AG04449 (cell line): ENCODE data around the gene SGO2.
A peak's percentile ranks its signal among the peaks of the same experiment; 100 is the strongest.

Experiments used
- CTCF ChIA-PET: fragments of 350-600 bp; formaldehyde crosslinking; extraction: SDS; loops from one replicate; lab custom pipeline; 2021; ENCODE audit warnings: antibody characterized with exemption; lab: Yijun Ruan, JAX
- POLR2A ChIA-PET: fragments of 400-600, 350-600 bp; formaldehyde crosslinking; extraction: SDS; loops from one replicate; lab custom pipeline; 2020; ENCODE audit warnings: antibody characterized with exemption, inconsistent platforms; lab: Yijun Ruan, JAX
- DNase-seq: peaks from one replicate; pipeline ENCODE4 v3.0.0-alpha.2; 2010; ENCODE audit warnings: low read depth, low spot score
- H3K4me3 ChIP-seq: 2 replicates; pipeline ENCODE4 v1.5.1; 2011; ENCODE audit warnings: low read depth, mild to moderate bottlenecking, control low read depth, low read length
- TF ChIP-seq, protein P1 (sequence below): IDR thresholded peaks from one replicate; pipeline ENCODE4 v1.5.1; 2011; ENCODE audit warnings: mild to moderate bottlenecking, moderate library complexity, low read length, control low read depth, inconsistent platforms; ENCODE audit not compliant: insufficient read depth; ENCODE audit errors: missing control alignments

The SGO2 gene

DNA sequence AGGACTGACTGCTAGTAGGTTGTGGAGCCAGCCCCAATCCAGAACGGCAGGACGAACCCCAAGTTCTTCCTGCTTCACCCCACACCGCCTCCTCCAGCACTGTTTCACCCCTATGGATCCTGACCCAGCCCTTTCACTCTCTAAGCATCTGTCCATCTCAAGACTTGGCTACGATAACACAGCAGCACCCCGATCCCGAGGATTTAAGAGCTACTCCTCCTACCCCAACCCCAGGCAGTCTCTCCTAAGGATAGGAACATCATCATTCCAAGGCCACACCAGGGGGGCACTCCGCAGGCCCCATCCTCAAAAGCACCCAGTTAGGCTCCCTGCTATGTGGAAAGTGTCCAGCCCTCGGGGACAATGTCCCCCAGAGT is 16.8 kb upstream of the SGO2 start:
- DNase-seq = no peak

DNA sequence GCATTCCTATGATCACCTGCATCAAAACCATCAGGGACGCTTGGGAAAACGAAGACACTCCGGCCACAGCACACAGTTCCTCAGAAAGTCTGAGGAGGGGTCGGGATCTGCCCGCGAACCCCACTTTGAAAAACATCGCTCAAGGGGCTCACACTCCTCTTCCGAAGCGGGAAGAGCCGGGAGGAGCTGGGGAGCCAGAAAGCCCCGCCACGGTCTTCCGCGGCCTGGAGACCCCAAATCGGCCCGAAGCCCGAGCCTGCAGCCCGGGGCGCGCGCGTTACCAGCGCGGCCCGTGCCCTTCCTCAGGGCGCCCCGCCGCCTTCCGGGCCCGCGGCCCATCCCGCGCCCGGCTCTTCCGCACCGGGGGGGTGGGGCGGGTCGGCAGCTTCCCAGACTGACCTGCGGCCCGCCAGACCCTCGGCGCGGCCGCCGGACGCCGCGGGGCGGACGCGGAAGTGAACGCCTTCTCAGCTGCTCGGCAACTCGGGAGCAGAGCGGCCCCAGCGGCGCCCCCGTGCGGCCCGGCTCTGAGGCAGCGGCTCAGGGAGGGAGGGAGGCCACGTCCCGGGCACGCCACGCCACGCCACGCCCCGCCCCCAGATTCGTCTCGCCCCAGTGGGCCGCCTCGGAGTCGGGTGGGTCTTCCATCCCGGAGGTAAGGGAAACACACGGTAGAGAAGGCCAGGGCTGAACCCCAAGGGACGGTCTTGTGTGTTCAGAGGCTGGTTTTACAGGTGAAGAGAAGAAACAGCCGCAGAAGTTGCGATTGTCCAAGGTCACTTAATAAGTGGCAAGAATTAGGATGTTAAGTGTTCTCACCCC is 16.2 kb upstream of the SGO2 start, which contains the start of gene KCTD18:
TSS of gene KCTD18 (minus strand) at position 457 of the 822 bp plus-strand sequence. CDS start 3,052 bp downstream, outside the sequence.
- TF ChIP-seq, protein P1, sequence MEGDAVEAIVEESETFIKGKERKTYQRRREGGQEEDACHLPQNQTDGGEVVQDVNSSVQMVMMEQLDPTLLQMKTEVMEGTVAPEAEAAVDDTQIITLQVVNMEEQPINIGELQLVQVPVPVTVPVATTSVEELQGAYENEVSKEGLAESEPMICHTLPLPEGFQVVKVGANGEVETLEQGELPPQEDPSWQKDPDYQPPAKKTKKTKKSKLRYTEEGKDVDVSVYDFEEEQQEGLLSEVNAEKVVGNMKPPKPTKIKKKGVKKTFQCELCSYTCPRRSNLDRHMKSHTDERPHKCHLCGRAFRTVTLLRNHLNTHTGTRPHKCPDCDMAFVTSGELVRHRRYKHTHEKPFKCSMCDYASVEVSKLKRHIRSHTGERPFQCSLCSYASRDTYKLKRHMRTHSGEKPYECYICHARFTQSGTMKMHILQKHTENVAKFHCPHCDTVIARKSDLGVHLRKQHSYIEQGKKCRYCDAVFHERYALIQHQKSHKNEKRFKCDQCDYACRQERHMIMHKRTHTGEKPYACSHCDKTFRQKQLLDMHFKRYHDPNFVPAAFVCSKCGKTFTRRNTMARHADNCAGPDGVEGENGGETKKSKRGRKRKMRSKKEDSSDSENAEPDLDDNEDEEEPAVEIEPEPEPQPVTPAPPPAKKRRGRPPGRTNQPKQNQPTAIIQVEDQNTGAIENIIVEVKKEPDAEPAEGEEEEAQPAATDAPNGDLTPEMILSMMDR = peak; percentile 97
- POLR2A ChIA-PET = interaction anchor here (0.6 to 1.0 kb wide), 3 partner anchors 17 to 536 kb away, joined by 3 to 4 read pairs (median 4); no protein-coding TSS in a partner anchor
- DNase-seq = no peak
- peak within 1 kb of the TSS; percentile 77 for H3K4me3 ChIP-seq
- CTCF ChIA-PET = interaction anchor here (0.6 to 4.4 kb wide), 24 partner anchors 12 to 536 kb away, joined by 3 to 36 read pairs (median 4); partner anchors contain the start of gene SGO2

More for the DNA sequence above, 16.8 kb upstream of the SGO2 start:
- POLR2A ChIA-PET = interaction anchor here (0.8 to 1.0 kb wide), 2 partner anchors 16 to 536 kb away, joined by 3 to 4 read pairs; no protein-coding TSS in a partner anchor
- peak overlapping the region; percentile 77 for H3K4me3 ChIP-seq
- CTCF ChIA-PET = interaction anchor here (0.6 to 4.4 kb wide), 24 partner anchors 11 to 536 kb away, joined by 3 to 36 read pairs (median 4); partner anchors contain the start of gene SGO2
- TF ChIP-seq, protein P1 = no peak

DNA sequence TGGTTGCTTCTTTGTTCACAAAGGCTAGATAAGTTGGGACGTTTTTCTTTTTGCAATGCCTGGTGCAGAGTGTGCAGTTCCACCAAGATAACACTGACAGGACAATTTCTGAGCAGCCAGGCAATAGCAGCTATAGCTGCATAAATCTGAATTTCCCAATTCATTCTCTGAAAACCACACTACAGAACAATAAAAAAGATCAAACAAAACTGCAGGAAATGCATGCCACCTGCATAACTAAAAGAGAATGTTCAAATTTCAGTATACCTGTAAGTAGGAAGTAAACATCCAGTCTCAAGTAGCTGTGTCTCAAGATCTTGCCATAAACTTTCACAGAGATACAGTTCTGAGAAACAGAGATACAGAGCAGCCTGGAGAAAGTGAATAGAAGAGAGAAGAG is 10.9 kb upstream of the SGO2 start:
- H3K4me3 ChIP-seq = no peak overlapping the region
- DNase-seq = no peak
- ChIA-PET POLR2A (no interaction called here), CTCF (no interaction called here)
- TF ChIP-seq, protein P1 = no peak

DNA sequence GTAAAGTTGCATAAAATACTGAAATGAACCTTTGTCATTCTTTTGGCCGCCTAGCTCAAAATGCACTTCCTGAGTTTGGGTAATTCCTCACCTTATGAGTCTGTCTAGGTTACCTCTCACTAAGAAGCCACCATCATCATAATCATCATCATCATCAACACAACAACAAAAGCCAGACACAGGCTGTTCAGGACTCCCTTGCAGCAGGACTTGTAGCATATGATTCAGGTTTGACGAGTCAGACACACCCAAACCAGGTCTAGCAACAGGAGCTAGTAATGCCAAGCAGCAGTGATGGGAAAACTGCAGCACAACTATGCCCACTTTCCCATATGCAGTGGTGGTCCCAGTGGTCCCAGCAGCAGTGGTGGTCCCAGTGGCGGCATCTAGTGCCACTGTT is 2.8 kb upstream of the SGO2 start:
- POLR2A ChIA-PET = interaction anchor here (0.6 kb wide), 1 partner anchor 11 kb away, joined by 3 read pairs; no protein-coding TSS in a partner anchor
- no peak for DNase-seq
- H3K4me3 ChIP-seq = no peak overlapping the region
- CTCF ChIA-PET = interaction anchor here (0.8 to 4.8 kb wide), 7 partner anchors 12 to 550 kb away, joined by 3 to 36 read pairs (median 4); partner anchors contain the start of gene KCTD18
- TF ChIP-seq, protein P1 = no peak

DNA sequence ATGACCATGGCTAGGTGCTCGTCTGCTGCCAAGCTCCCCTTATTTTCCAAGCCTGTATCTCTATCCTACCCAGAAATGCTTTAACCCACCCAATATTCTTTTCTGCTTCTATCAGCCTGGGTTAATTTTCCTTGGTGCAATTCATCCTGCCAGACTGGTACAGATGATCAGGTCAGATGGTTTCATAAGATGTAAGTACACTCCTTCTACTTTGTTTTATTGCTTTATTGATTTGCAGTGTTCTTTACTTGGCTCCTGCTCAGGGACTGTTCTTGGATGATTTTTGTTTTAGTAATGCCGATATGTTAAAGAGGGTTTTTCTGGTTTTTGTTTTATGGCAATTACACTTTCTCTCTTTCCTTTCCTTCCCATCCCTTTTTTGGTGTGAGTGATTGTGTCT is 2.4 kb upstream of the SGO2 start:
- ChIA-PET CTCF (interaction anchor here (0.8 to 4.8 kb wide), 5 partner anchors 13 to 550 kb away, joined by 3 to 36 read pairs (median 4); partner anchors contain the start of gene KCTD18), POLR2A (no interaction called here)
- DNase-seq = no peak
- TF ChIP-seq, protein P1 = no peak
- no peak overlapping the region for H3K4me3 ChIP-seq

DNA sequence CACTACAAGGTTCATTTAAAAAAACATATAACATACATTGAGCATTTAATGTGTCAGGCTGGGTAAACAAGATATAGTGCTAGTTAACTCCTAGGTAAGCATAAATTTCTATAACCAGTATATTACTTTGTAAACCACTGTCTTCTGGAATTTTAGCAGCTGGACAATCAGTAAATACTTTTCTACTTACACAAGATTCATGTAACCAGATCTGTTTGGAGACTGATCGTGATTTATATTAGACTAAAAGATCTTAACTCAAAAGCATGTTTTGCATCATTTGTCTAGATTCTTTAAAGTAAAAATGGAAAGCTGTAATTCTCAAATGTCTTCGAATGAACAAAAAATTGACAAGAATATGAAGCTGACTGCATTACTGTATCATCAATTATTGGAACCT is 941 bp upstream of the SGO2 start:
- H3K4me3 ChIP-seq = no peak overlapping the region
- ChIA-PET POLR2A (no interaction called here), CTCF (interaction anchor here (0.9 to 2.8 kb wide), 6 partner anchors 8 to 551 kb away, joined by 3 to 26 read pairs (median 9); partner anchors contain the start of gene KCTD18)
- TF ChIP-seq, protein P1 = no peak
- no peak for DNase-seq
